ENCODE data around the gene STAM2. TPM values are rescaled to one million over a fixed set of nuclear protein-coding genes. Genes with fewer than 3 reads are reported as not detected.

Gene STAM2
- total RNA-seq, 1 donor from 2014 or later = 18.1 TPM

- DNase-seq (ENCODE audit: low read depth, low spot score) = no peak
Measured at GRCh38 chr2:152072011-152072410, 103.6 kb downstream of the STAM2 start.

GRCh38 chr2:152071518-152071917 lies 104.0 kb downstream of the STAM2 start:
- no peak for DNase-seq (ENCODE audit: low read depth, low spot score)

GRCh38 chr2:152071092-152071491 lies 104.5 kb downstream of the STAM2 start:
- no peak for DNase-seq (ENCODE audit: low read depth, low spot score)

- no peak for DNase-seq (ENCODE audit: low read depth, low spot score)
Measured at GRCh38 chr2:152068226-152068625, 107.3 kb downstream of the STAM2 start.

- DNase-seq (ENCODE audit: low read depth, low spot score) = no peak
Measured at GRCh38 chr2:152067823-152068222, 107.7 kb downstream of the STAM2 start.

Other genes with a start within 250 kb of the STAM2 start
- 0.13 and 0.21 TPM in 2 replicates for gene CACNB4, start 76.7 kb downstream of the STAM2 start, total RNA-seq
- gene FMNL2, start 159.4 kb upstream of the STAM2 start, total RNA-seq = 26.6 and 27.0 TPM in 2 replicates

All from pulmonary artery endothelial cell (primary cell).